Measurements from ENCODE around the gene RUNX1. TPM values are rescaled to one million over a fixed set of nuclear protein-coding genes. Genes with fewer than 3 reads are reported as not detected.

Gene RUNX1
- total RNA-seq, 2 donors from 2014 or later = 4.9 to 12.5 TPM

- DNase-seq (peak; percentile 63 to 83 (median 75)), ATAC-seq (peak; percentile 30)
- WGBS, 2 donors = 1% methylated on average over 31 to 40 of the region's 40 CpGs
- no peaks in the 10 kb centered on the region for H3K9me3 ChIP-seq
- H3K27me3 ChIP-seq = peaks cover 0 to 31% of the 10 kb centered on the region in 2 donors
- intact Hi-C loops (cut with DNase I) = no loop called here
- peaks cover 50% of the 10 kb centered on the region for H3K4me1 ChIP-seq
- peak overlapping the region; percentile 68 to 89 (median 76) for H3K27ac ChIP-seq
- H3K4me3 ChIP-seq = peak overlapping the region in 1 of 2 donors; percentile 21
- H3K36me3 ChIP-seq (replicated peaks in 1 of 2; ENCODE audit: insufficient read depth in 1 of 2, low read depth in 2 of 2) = no peaks in the 10 kb centered on the region
- TF ChIP-seq POLR2A (IDR thresholded peaks at IDR 0.05) (no peak), CTCF (IDR thresholded peaks at IDR 0.05) (peak in 1 of 7 experiments; percentile 27)
Measured at GRCh38 chr21:34887725-34888568, 161.2 kb downstream of the RUNX1 start.

- Histone ChIP-seq H3K36me3 (replicated peaks in 1 of 2; ENCODE audit: insufficient read depth in 1 of 2, low read depth in 2 of 2) (no peaks in the 10 kb centered on the region), H3K27me3 (peaks cover 0 to 26% of the 10 kb centered on the region in 2 donors), H3K9me3 (no peaks in the 10 kb centered on the region), H3K4me3 (peak overlapping the region in 1 of 2 donors; percentile 17), H3K27ac (peak overlapping the region in 3 of 4 donors; percentile 36 to 89 (median 55)), H3K4me1 (peaks cover 50% of the 10 kb centered on the region)
- TF ChIP-seq CTCF (IDR thresholded peaks at IDR 0.05) (no peak), POLR2A (IDR thresholded peaks at IDR 0.05) (no peak)
- intact Hi-C loops (cut with DNase I) = no loop called here
- ATAC-seq = no peak
- no peak for DNase-seq
- WGBS, 2 donors = 0 to 5% methylated on average over 5 to 12 of the region's 15 CpGs
Measured at GRCh38 chr21:34887105-34887442, 162.0 kb downstream of the RUNX1 start.

DNA sequence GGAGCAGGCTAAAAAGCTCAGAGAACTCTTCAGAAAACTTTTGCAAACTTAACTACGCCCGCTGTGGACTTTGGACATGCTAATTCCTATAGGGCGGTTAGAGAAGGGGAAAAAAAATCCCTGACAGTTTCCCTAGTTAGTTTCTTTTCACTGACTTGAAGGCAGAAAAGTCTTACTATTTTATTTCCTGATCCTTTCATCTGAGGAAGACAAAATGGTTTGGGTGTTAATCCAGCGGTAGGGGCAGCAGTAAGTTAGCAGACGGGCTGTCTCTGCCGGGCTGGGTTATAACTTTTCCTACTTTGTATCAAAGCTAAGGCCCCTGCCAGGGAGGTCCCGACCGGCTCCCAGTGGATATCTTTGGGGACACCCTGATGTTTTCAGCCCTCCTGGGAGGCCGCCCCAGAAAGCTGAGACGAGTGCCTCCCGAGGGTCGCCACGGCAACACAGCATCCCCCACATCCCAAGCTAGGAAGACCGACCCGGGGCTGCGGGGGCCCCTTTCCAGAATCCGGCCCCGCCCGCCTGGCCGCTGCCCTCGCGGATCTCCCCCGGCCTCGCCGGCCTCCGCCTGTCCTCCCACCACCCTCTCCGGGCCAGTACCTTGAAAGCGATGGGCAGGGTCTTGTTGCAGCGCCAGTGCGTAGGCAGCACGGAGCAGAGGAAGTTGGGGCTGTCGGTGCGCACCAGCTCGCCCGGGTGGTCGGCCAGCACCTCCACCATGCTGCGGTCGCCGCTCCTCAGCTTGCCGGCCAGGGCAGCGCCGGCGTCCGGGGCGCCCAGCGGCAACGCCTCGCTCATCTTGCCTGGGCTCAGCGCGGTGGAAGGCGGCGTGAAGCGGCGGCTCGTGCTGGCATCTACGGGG, 162.6 kb downstream of the RUNX1 start:
- Histone ChIP-seq H3K27ac (peak overlapping the region; percentile 11 to 89 (median 46)), H3K4me3 (peak overlapping the region in 1 of 2 donors; percentile 17), H3K27me3 (peaks cover 0 to 22% of the 10 kb centered on the region in 2 donors), H3K36me3 (replicated peaks in 1 of 2; ENCODE audit: insufficient read depth in 1 of 2, low read depth in 2 of 2) (no peaks in the 10 kb centered on the region), H3K4me1 (peaks cover 50% of the 10 kb centered on the region), H3K9me3 (no peaks in the 10 kb centered on the region)
- ATAC-seq (no peak), DNase-seq (peak; percentile 17 to 27 (median 22))
- TF ChIP-seq CTCF (IDR thresholded peaks at IDR 0.05) (no peak), POLR2A (IDR thresholded peaks at IDR 0.05) (peak in 1 of 3 donors; percentile 10)
- 1 to 2% methylated on average over 22 to 56 of the region's 56 CpGs for WGBS, 2 donors
- intact Hi-C loops (cut with DNase I) = no loop called here

DNA sequence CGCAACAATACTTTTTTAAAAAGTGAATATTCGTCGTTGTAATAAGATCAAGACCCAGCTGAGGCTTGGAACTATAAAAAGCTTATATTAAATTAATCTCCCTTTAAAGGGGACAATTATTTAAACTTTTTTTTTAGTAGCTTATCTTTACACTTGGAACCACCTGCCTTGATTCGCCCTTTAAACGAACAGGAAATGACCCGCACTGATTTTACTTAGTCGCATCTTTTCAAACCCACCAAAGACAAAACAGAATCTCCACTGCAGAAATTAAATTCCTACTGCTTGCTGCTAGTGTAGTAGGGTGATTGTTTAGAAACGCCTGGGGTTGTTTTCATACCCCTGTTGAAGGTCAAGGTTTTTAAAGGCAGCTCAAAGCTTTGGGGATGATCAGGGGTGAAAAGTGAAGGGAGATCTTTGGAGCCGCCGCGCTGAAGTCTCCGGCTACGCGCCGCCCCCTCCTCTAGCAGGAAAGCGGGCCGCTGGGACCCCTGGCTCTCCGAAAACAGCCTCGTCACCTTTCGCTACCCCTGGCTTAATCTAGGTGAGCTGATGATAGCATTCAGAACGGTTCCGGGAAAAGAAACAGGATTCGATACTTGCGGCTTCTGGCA, 163.4 kb downstream of the RUNX1 start:
- no peak for ATAC-seq
- Histone ChIP-seq H3K4me3 (peak overlapping the region in 1 of 2 donors; percentile 17), H3K9me3 (no peaks in the 10 kb centered on the region), H3K27ac (peak overlapping the region in 3 of 4 donors; percentile 36 to 89 (median 55)), H3K4me1 (peaks cover 44% of the 10 kb centered on the region), H3K27me3 (peaks cover 0 to 15% of the 10 kb centered on the region in 2 donors), H3K36me3 (replicated peaks in 1 of 2; ENCODE audit: insufficient read depth in 1 of 2, low read depth in 2 of 2) (no peaks in the 10 kb centered on the region)
- peak in 1 of 4 donors; percentile 15 for DNase-seq
- WGBS, 2 donors = 22 to 24% methylated on average over 24 of the region's 24 CpGs
- intact Hi-C loops (cut with DNase I) = no loop called here
- TF ChIP-seq POLR2A (IDR thresholded peaks at IDR 0.05) = no peak
- no peak for TF ChIP-seq CTCF (IDR thresholded peaks at IDR 0.05)
